Measurements from ENCODE around the gene ZNF768.

- no peak for TF ChIP-seq POLR2AphosphoS5 (IDR thresholded peaks at IDR 0.05)
- TF ChIP-seq, protein P1, sequence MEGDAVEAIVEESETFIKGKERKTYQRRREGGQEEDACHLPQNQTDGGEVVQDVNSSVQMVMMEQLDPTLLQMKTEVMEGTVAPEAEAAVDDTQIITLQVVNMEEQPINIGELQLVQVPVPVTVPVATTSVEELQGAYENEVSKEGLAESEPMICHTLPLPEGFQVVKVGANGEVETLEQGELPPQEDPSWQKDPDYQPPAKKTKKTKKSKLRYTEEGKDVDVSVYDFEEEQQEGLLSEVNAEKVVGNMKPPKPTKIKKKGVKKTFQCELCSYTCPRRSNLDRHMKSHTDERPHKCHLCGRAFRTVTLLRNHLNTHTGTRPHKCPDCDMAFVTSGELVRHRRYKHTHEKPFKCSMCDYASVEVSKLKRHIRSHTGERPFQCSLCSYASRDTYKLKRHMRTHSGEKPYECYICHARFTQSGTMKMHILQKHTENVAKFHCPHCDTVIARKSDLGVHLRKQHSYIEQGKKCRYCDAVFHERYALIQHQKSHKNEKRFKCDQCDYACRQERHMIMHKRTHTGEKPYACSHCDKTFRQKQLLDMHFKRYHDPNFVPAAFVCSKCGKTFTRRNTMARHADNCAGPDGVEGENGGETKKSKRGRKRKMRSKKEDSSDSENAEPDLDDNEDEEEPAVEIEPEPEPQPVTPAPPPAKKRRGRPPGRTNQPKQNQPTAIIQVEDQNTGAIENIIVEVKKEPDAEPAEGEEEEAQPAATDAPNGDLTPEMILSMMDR (IDR thresholded peaks at IDR 0.05): no peak
These were observed 36.2 kb downstream of the ZNF768 start for GRCh38 chr16:30490210-30490609.
